Transverse colon (tissue), 4 donors: Measurements from ENCODE around the gene KRTAP10-11.

ENCODE experiments used
- EP300 ChIP-seq: sonication (generic); formaldehyde crosslinking; IDR thresholded peaks from one replicate; pipeline ENCODE4 v1.6.1; 2017; ENCODE audit warnings: antibody characterized with exemption, low read depth
- POLR2A ChIP-seq: fragments of 450-650 bp; IDR thresholded peaks from one replicate; pipeline ENCODE4 v1.6.1; 2016; ENCODE audit warnings: antibody characterized with exemption, mild to moderate bottlenecking, moderate library complexity
- POLR2AphosphoS5 ChIP-seq, 3 donors: sonication (generic); formaldehyde crosslinking; IDR thresholded peaks; one replicate each; pipeline ENCODE4 v1.6.1; 2016; ENCODE audit warnings: antibody characterized with exemption in 3 of 3
- TF ChIP-seq, protein P1 (sequence below), 5 experiments: fragments of 200-600 bp in 3 of 5; fragments of 450-650 bp in 2 of 5; sonication (generic) in 3 of 5; IDR thresholded peaks; 1 replicate in 2 of 5; 2 replicates in 3 of 5; pipeline ENCODE4 v1.5.1; 2016 to 2017; ENCODE audit warnings: antibody characterized with exemption in 5 of 5, inconsistent platforms in 3 of 5, mild to moderate bottlenecking in 2 of 5, moderate library complexity in 1 of 5

DNA sequence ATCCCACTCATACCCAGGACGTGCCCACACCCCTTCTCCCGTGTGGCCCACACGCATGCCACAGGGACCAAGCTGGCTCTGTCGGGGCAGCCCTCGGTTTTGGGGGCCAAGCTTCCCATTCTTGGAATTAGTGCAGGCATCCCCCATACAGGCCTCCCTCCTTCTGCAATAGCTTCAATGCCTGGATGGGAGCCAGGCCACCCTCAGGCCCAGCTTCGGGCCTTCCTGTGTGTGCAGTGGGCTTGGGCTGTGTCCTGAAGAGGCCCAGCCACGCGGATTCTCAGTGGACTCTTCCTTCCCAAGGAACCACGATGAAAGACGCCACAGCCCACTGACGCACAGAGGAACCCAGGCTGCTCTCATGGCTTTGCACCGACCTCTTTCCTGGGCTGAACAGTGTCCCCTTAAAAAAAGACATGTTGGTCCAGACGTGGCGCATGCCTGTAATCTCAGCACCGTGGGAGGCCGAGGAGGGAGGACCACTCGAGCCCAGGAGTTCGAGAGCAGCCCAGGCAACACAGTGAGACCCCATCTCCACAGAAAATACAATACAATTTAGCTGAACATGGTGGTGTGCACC lies 3.4 kb downstream of the KRTAP10-11 start:
- no peak for TF ChIP-seq POLR2A
- TF ChIP-seq POLR2AphosphoS5 (IDR thresholded peaks at IDR 0.05) = no peak
- TF ChIP-seq, protein P1, sequence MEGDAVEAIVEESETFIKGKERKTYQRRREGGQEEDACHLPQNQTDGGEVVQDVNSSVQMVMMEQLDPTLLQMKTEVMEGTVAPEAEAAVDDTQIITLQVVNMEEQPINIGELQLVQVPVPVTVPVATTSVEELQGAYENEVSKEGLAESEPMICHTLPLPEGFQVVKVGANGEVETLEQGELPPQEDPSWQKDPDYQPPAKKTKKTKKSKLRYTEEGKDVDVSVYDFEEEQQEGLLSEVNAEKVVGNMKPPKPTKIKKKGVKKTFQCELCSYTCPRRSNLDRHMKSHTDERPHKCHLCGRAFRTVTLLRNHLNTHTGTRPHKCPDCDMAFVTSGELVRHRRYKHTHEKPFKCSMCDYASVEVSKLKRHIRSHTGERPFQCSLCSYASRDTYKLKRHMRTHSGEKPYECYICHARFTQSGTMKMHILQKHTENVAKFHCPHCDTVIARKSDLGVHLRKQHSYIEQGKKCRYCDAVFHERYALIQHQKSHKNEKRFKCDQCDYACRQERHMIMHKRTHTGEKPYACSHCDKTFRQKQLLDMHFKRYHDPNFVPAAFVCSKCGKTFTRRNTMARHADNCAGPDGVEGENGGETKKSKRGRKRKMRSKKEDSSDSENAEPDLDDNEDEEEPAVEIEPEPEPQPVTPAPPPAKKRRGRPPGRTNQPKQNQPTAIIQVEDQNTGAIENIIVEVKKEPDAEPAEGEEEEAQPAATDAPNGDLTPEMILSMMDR (IDR thresholded peaks at IDR 0.05) = no peak
- no peak for TF ChIP-seq EP300
